HG03342 (cell line): ENCODE measurements around the gene AGMO.

Experiments used
- ATAC-seq: cut with Tn5 transposase; IDR thresholded peaks from one replicate; pipeline ENCODE4 v1.9.1; 2021; ENCODE audit warnings: mild to moderate bottlenecking, moderate library complexity; ENCODE audit not compliant: unreplicated experiment

The AGMO gene

DNA sequence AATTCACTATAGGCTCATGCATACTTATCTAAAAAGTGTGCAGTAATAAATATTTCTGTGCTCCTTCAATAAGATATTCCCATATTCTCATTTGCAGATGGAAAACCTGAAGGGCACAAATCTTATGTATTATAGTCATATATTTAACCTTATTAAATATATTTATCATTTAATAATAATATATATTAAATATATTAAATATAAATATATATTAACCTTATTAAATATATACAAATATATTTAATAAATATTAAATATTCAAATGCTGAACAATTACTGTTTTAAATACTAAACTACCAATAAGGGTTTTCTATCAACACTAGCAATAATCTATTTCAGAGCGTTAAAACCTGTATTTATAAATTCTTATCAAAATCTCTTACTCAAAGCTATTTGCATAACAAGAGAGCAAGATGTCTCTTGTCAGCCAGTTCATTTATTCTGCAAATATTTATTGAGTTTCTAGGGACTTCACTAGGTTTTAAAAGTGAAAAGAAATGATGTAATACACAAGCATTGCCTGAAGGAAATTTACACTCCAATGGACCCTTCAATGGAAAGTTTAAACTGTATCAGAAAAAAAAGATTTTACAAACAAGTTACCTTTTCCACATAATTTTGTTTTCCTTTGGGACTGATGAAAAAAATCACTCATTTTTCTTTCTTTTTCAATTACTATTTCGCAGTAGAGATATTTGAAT is 159.2 kb downstream of the AGMO start:
- no peak for ATAC-seq

GRCh38 chr7:15400440-15400839 is 161.4 kb downstream of the AGMO start:
- ATAC-seq, result no peak

DNA sequence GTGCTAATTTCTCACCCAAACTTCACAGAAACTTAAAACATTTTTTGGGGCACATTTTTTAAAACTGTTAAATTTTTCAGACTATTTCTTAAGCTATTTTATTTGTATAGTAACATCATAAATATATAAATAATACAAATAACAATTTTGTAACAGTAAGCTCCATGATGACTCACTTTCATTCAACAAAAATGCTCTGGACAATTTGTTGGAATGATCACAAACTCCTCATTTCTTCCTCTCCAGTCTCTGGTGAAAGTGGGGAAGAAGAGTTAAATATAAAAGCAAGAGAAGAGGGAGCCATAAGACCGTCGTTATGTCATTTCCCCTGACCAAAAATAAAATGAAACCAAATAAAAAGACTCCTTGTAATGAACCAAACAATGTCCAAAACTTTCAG is 162.4 kb downstream of the AGMO start:
- ATAC-seq, result no peak

GRCh38 chr7:15397922-15398760 is 163.7 kb downstream of the AGMO start:
- ATAC-seq, result no peak

GRCh38 chr7:15397159-15397550 is 164.7 kb downstream of the AGMO start:
- ATAC-seq, result no peak

GRCh38 chr7:15396210-15397158 is 165.3 kb downstream of the AGMO start:
- no peak for ATAC-seq

DNA sequence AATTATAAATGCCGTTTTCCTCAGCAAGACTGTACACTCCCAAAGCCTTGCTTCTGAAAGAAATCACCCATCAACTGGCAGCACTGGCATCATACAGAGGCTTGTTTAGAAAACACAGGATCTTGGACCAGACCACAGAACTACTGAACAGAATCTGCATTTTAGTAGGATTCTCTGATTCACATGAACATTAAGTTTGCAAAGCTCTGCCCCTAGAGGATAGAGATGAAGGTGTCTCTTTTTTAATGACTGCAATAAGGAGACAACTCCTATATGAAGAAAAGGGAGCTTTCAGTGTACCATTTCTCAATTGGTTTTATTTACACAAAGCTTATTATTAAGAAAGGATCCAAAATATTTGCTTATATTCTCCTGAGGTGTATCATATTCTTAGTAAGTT is 172.7 kb downstream of the AGMO start:
- ATAC-seq, result no peak

GRCh38 chr7:15378494-15379145 is 183.2 kb downstream of the AGMO start:
- no peak for ATAC-seq

GRCh38 chr7:15376600-15376999 is 185.2 kb downstream of the AGMO start:
- no peak for ATAC-seq

- ATAC-seq, result no peak
Measured at GRCh38 chr7:15370441-15370840, 191.4 kb downstream of the AGMO start.

DNA sequence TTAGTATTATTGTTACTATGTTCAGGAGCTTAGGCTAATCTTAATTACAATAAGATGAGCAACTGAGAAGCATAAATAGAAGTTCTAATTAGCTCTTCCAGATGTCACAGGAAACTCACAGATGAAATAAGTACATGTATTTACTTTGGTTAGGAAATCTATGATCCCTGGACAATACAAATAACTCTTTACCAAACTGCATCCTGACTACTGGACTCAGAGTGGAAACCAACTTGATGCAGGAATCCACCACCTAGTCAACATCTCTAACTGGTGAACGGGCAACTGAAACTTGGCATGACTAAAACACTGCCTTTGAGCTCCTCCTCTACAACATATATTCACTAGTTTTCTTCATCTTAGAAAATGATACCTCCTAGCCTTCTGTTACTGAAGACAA is 193.2 kb downstream of the AGMO start:
- no peak for ATAC-seq

DNA sequence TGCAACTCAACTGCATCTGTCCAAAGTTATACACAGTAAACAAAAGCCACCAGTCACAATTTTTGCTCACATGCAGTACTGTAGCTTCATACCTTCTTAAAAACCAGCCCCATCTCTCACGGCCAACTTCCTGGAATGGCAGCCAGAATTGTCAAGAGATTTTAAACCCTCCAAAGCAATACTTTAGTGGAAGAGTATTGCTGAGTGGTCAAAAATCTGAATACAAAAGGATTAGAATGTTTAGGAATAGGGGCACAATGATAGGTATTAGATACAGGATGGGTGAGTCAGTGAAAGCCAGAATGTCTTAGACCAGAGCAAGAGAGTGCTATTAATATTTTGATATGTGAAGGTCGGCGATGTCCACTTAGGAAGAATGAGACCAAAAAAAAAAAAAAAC is 193.9 kb downstream of the AGMO start:
- no peak for ATAC-seq

DNA sequence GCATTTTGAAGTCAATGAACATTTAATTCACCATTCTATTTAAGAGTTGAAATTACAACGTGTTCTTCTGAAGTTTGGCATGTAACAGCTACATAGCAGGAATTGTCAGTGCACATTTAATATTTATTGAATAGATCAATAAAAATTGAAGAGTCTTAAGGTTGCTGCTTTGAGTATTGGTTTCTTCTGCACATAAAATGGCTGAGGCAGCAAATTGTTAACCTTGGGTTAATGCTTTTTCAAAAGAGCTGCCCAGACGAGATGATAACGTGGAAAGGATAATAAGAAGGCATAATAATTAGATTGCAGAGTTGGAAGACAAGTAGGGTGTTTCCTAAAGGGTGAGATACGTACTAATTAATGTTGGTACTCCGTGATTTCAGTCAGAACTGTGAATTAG is 203.7 kb downstream of the AGMO start:
- ATAC-seq, result no peak

GRCh38 chr7:15352421-15353206 is 209.2 kb downstream of the AGMO start:
- no peak for ATAC-seq

DNA sequence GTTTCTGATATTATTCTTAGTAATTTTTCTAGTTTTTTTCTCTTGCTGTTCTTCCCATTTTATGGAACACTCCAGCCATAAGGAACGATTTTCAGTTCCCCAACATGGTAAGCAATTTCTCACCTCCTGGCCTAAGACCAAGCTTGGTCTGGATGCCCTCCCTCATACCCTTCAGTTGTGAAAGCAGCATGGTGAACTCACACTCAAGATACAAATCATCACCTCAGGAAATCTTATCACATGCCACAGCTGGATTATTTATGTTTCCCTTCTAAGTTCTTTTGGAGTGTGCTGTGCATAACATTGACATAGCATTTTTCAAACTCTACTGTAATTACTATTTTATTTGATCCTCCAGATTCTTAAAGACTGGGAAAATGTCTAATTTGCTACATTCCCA is 216.6 kb downstream of the AGMO start:
- ATAC-seq, result no peak

DNA sequence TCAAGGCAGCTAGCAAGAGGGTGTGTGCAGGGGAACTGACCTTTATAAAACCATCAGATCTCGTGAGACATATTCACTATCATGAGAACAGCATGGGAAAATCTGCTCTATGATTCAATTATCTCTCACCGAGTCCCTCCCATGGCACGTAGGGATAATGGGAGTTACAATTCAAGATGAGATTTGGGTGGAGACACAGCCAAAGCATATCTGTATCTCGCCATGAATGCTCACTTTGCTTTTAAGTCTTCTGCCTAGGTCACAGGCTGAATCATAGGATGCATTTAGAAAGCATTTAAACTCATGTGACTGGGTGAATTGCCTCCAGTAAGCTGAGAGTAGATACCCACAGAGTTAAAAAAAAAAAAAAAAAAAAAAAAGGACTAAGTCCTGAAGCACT is 220.0 kb downstream of the AGMO start:
- ATAC-seq, result no peak

- no peak for ATAC-seq
Measured at GRCh38 chr7:15336146-15336545, 225.7 kb downstream of the AGMO start.

GRCh38 chr7:15335390-15335789 is 226.4 kb downstream of the AGMO start:
- ATAC-seq, result no peak

DNA sequence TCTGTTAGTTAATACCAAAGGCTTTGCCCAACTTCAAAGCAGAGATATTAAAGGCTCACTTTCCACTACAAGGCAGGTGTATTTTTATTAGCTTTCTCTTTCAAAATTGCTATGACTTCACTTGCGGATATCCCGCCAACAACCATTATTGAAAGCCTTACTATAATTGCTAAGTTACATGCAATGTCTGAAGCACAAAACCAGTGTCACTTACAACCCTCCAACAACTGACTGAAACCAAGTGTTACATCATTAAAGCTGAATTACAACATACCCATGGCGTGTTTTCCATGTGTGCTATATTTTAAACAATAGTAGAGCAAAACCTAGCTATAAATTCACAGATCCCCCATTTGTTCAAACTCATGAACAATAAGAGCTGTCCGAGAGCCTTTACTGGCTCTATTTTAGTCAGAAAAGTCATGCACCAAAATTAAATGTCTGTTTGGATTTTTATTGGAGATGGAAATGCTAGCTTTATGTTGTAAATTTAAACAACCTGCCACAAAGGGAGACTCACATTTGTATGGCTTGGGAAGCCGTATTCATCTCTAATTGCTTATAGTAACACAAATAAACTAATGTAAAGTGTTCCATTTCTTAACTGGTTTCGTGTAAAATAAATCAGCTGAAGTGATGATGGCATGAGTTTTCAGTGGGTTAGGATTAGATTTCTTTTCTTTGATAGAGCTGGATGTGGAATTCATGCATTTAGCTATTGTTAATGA is 227.1 kb downstream of the AGMO start:
- no peak for ATAC-seq
